Stimulated activated CD8-positive, alpha-beta memory T cell treated with anti-CD3 and anti-CD28 coated beads, Interleukin-7, amount 100 ng/mL, for 4 hours (primary cell): ENCODE results near the gene PRSS57.

Experiments
- DNase-seq, 2 donors: peaks; one replicate each; pipeline ENCODE4 v3.0.0-alpha.2; 2020; ENCODE audit warnings: low read depth in 2 of 2

PRSS57 gene

DNA sequence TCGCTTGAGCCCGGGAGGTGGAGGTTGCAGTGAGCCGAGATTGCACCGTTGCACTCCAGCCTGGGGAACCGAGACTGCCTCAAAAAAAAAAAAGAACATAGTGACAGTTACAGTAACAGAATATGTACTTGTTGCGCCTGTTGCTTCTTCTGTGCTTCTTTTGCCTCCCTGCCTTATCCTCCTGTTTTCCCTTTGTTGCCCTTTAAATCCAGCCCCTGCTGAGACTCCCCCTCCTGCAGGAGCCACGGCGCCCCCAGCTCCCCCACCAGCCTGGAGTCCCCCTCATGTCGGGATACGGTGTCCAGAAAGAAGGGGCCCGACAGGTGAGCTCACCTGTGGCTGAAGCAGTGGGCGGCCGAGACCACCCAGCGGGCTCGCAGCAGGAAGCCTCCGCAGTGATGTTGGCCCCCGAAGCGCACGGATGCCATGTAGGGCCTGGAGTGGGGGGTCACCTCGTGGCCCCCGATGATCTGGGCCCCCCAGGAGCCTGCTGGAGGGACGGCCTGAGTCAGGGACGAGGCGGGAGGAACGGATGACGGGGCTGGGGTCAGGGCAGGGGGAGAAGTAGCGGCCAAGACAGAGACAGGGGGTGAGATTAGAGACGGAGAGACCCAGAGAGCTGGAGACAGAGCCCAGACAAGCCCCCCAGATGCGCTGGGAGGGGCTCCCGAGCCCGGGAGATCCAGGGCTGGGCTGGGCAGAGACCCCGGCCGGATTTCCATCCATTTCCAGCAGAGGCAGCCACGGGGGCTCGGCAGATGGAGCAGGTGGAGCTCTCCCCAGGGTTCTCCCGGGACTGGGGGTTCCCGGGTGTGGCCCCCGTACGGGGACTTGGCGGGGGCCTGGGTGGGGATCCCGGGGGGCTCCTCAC lies 536 bp downstream of the PRSS57 start:
- no peak for DNase-seq

- DNase-seq = no peak
Measured at GRCh38 chr19:690203-690602, 5.0 kb downstream of the PRSS57 start.

- DNase-seq = no peak
Measured at GRCh38 chr19:688992-689391, 6.3 kb downstream of the PRSS57 start.

- DNase-seq = no peak
Measured at GRCh38 chr19:688214-688613, 7.0 kb downstream of the PRSS57 start.

- no peak for DNase-seq
Measured at GRCh38 chr19:687569-688166, 7.6 kb downstream of the PRSS57 start.

GRCh38 chr19:686589-687297 lies 8.5 kb downstream of the PRSS57 start:
- DNase-seq = no peak

- no peak for DNase-seq
Measured at GRCh38 chr19:685454-685931, 9.8 kb downstream of the PRSS57 start.

DNA sequence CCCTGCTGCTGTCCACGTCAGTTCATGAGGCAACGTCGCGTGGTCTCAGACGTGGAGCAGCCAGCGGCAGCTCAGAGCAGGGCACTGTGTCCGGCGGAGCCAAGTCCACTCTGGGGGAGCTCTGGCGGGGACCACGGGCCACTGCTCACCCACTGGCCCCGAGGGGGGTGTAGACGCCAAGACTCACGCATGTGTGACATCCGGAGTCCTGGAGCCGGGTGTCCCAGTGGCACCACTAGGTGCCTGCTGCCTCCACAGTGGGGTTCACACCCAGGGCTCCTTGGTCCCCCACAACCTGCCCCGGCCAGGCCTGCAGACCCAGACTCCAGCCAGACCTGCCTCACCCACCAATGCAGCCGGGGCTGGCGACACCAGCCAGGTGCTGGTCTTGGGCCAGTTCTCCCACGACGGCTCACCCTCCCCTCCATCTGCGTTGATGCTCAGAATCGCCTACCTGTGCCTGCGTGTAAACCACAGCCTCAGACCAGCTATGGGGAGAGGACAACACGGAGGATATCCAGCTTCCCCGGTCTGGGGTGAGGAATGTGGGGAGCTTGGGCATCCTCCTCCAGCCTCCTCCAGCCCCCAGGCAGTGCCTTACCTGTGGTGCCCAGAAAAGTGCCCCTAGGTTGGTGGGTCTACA lies 12.5 kb downstream of the PRSS57 start:
- DNase-seq = no peak

DNA sequence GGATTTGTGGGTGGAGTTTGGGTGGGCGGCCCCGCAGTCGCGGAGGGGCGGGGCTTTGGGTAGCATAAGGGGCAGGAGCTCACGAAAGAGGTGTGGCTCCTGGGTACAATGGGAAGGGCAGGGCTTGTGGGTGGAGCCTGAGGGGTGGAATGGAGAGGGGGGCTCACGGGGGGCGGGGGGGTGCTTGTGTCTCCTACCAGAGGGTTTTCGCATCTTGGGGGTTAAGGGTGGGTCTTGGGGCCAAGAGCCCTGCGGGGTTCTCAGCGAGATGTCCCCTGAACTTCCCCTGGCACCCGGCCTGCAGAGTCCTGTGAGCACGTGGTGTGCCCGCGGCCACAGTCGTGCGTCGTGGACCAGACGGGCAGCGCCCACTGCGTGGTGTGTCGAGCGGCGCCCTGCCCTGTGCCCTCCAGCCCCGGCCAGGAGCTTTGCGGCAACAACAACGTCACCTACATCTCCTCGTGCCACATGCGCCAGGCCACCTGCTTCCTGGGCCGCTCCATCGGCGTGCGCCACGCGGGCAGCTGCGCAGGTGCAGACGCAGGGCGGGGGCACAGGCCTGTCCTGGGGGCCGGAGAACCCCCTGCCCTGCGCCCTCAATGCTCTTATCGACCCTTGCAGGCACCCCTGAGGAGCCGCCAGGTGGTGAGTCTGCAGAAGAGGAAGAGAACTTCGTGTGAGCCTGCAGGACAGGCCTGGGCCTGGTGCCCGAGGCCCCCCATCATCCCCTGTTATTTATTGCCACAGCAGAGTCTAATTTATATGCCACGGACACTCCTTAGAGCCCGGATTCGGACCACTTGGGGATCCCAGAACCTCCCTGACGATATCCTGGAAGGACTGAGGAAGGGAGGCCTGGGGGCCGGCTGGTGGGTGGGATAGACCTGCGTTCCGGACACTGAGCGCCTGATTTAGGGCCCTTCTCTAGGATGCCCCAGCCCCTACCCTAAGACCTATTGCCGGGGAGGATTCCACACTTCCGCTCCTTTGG lies 13.9 kb downstream of the PRSS57 start:
- no peak for DNase-seq

DNA sequence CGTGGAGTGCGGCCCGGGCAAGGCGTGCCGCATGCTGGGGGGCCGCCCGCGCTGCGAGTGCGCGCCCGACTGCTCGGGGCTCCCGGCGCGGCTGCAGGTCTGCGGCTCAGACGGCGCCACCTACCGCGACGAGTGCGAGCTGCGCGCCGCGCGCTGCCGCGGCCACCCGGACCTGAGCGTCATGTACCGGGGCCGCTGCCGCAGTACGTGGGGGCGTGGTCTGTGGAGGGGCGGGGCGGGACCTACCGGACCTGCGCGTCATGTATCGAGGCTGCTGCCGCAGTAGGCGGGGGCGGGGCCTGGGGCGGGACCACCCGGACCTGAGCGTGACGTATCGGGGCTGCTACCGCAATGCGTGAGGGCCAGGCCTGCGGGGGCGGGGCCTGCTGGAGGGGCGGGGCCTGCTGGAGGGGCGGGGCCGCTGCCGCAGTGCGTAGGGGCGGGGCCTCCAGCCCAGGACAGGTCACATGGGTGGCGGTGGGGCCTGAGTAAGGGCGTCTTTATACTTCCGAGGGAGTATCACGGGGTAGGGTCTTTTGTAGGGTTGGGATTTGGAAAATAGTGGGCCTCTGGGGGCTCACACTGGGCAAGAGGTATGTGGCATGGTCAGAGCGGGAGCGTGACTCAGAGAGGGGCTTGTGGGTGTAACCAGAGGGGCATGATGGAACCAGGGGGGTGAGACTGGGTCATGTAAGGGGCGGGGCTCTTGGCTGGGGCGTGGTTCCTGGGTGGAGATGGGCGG lies 14.8 kb downstream of the PRSS57 start:
- peak; percentile 99 to 100 for DNase-seq

- DNase-seq = peak in 1 of 2 donors; percentile 16
Measured at GRCh38 chr19:679418-680286, 15.6 kb downstream of the PRSS57 start.

GRCh38 chr19:678791-679388 lies 16.4 kb downstream of the PRSS57 start:
- no peak for DNase-seq

GRCh38 chr19:677601-678436 lies 17.4 kb downstream of the PRSS57 start:
- DNase-seq = no peak

DNA sequence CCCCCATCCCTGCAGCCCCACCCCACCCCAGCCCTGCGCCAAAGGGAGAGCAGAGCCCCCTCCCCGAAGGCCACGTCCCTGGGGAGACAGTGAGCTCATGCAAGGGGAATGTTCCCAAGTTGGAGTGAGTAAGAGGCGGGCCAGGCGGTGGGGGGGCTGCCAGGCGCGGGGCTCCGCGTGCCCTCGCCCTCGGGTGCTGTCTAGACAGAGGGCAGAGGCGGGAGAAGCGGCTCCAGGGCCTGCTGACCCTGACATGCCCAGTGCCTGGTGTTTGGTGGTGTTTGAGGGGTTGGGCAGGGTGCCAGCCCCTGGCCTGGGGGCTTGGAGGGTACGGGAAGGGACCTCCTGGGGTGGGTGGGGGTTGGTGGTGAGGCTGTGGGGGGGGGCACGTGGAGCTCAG lies 18.1 kb downstream of the PRSS57 start:
- DNase-seq = no peak

DNA sequence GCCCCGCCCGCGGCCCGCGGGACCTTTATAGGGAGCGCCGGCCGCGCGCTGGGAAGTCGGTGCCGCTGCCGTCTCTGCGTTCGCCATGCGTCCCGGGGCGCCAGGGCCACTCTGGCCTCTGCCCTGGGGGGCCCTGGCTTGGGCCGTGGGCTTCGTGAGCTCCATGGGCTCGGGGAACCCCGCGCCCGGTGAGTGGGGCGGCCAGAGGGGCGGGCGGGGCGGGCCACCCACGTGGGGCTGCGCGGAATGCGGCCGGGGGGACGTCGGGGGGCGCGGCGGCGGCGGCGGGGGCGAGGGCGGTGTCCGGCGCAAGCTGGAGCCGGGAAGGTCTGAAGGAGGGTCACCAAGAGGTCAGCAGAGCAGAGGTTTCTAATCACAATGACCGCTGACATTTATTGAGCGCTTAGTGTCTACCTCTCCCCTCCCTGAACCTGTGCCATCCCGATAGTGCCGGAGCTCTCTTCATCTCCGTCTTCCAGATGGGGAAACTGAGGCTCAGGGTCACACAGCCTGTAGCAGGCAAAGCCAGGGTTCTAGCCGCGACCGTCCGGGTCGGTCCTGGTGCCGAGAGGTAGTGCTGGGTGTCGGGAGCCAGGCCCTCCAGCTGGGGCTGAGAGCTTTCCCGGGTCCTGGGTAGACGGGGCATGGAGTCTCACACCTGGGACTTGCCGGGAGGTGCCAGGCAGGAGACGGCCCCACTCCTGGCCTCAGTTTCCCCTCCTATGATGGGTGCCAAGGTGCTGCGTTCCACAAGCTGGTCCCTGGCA lies 18.7 kb downstream of the PRSS57 start, which contains the start of gene FSTL3:
Gene FSTL3 (plus strand): TSS at position 54 of the 767 bp plus-strand sequence. CDS start 32 bp downstream, at position 86.
- no peak for DNase-seq

- DNase-seq = no peak
Measured at GRCh38 chr19:676007-676338, 19.3 kb downstream of the PRSS57 start.
